Heart left ventricle (tissue), 16 donors: ENCODE measurements around the gene SMARCA2. TPM values are rescaled to one million over a fixed set of nuclear protein-coding genes. Genes with fewer than 3 reads are reported as not detected.
A peak's percentile ranks its signal among the peaks of the same experiment; 100 is the strongest.

Experiments used
- ATAC-seq, 4 donors: fragments of 200-7000 bp; cut with Tn5 transposase; one replicate each; pipeline ENCODE4 v1.9.1; 2020 to 2022; ENCODE audit warnings: moderate library complexity in 4 of 4, mild to moderate bottlenecking in 3 of 4, moderate number of reproducible peaks in 1 of 4
- DNase-seq, 5 donors: peaks; one replicate each; pipeline ENCODE4 v3.0.0-alpha.2; 2020
- H3K27ac ChIP-seq, 12 donors: fragments of 200-600 bp; sonication (generic) in 4 of 12; one replicate each; pipeline versions ENCODE4 v1.5.0 to v1.8.0; 2016 to 2022; ENCODE audit warnings: mild to moderate bottlenecking in 2 of 12
- H3K27me3 ChIP-seq, 9 donors: fragments of 200-600 bp; sonication (generic) in 2 of 9; one replicate each; pipeline versions ENCODE4 v1.5.1 to v1.8.0; 2016 to 2022; ENCODE audit warnings: mild to moderate bottlenecking in 3 of 9
- H3K36me3 ChIP-seq, 9 donors: fragments of 200-600 bp; sonication (generic) in 2 of 9; one replicate each; pipeline versions ENCODE4 v1.5.0 to v1.8.0; 2018 to 2022; ENCODE audit warnings: mild to moderate bottlenecking in 2 of 9
- H3K4me1 ChIP-seq, 12 donors: fragments of 200-600 bp; sonication (generic) in 4 of 12; one replicate each; pipeline versions ENCODE4 v1.5.0 to v1.8.0; 2016 to 2022; ENCODE audit warnings: mild to moderate bottlenecking in 3 of 12
- H3K4me3 ChIP-seq, 12 donors: fragments of 200-600 bp; sonication (generic) in 4 of 12; one replicate each; pipeline versions ENCODE4 v1.5.0 to v1.8.0; 2017 to 2022; ENCODE audit warnings: mild to moderate bottlenecking in 9 of 12, moderate library complexity in 4 of 12
- H3K9me3 ChIP-seq, 12 donors: fragments of 200-600 bp; sonication (generic) in 4 of 12; one replicate each; pipeline versions ENCODE4 v1.5.0 to v1.8.0; 2016 to 2022; ENCODE audit warnings: mild to moderate bottlenecking in 1 of 12
- CTCF ChIP-seq, 12 donors: fragments of 200-600 bp; sonication (generic) in 4 of 12; IDR thresholded peaks; one replicate each; pipeline versions ENCODE4 v1.5.0 to v1.8.0; 2018 to 2022; ENCODE audit warnings: antibody characterized with exemption in 12 of 12, mild to moderate bottlenecking in 5 of 12
- POLR2A ChIP-seq, 2 donors: fragments of 450-650 bp; IDR thresholded peaks; one replicate each; pipeline ENCODE4 v1.6.1; 2017; ENCODE audit warnings: antibody characterized with exemption in 2 of 2, mild to moderate bottlenecking in 2 of 2, moderate library complexity in 2 of 2
- WGBS, 4 donors: extraction: QIAGEN DNeasy Blood & Tissue Kit in 2 of 4; methylation state at CpG; one replicate each; pipeline versions ENCODE4 v1.1.5 to v1.1.7; 2013 to 2018; 5-methylcytosine and 5-hydroxymethylcytosine counted together
- intact Hi-C, 10 donors: fragments of 100-400 bp; cut with DNase I; formaldehyde crosslinking; loops; one replicate each; pipeline versions ENCODE4 v1.11.1 to v1.14.2; 2022
- polyA plus RNA-seq, 2 donors: library from polyadenylated mRNA; stranded (reverse); fragments of 200-250 nt; gene quantifications; one replicate each; pipeline ENCODE4 v1.2.3, GENCODE V29; 2013
- total RNA-seq, 9 donors: library from RNA; depleted of rRNA in 2 of 9; stranded (reverse); fragments of >200 nt in 2 of 9; fragmentation: NEBNext Ultra II Directional in 3 of 9; extraction: Animal tissue kit (Norgen Biotek cat#: 25700) in 3 of 9; gene quantifications; one replicate each; pipeline versions ENCODE4 v1.1.0 to v1.2.4, GENCODE V29; 2016 to 2023
- donor health status: ischemic (EF 13 %, LVEDD 7.1; RV severe dilation, severe dysfunction).
- donor health status: healthy with polysubstance abuse.
- donor health status: DM: no; HTN: yes; CAD: no.
- donor health status: DM: no; HTN: no; CAD: no.
- donor health status: ischemic (EF 25% LVEDD 6.9; RV normal size, moderate dysfunction).
- donor health status: ischemic (EF 25% LVEDD 5.7; RV mildly dilated, moderate dysfunction).
- donor health status: healthy.
- donor health status: DM: yes; HTN: yes; CAD: no.
- donor health status: ischemic (EF 35%, LVEDD 5.7; RV mildly dilated, moderate dysfunction).
- donor health status: nonischemic (EF 11% LVEDD 7.7; RV severe dilation, severe dysfunction).
- donor health status: DM: yes; HTN: yes; CAD: no.
- donor health status: PGD.
- donor health status: ischemic (EF 29% LVEDD 5.4; RV normal size, mild dysfunction).
- donor health status: nonischemic (EF 23%, LVEDD 6.1; RV moderate dilation, normal function).

SMARCA2 gene
- total and polyA plus RNA-seq, 11 donors, result 29.3 to 149 (median 103) TPM

- Histone ChIP-seq H3K27ac (no peak overlapping the region), H3K4me1 (no peaks in the 10 kb centered on the region), H3K27me3 (no peaks in the 10 kb centered on the region), H3K9me3 (no peaks in the 10 kb centered on the region), H3K36me3 (no peaks in the 10 kb centered on the region), H3K4me3 (no peak overlapping the region)
- TF ChIP-seq POLR2A (IDR thresholded peaks at IDR 0.05), result no peak
- TF ChIP-seq CTCF (IDR thresholded peaks at IDR 0.05), result no peak
- intact Hi-C loops, result no loop called here
- ATAC-seq (no peak), DNase-seq (no peak)
Measured at GRCh38 chr9:1972672-1973071, 42.5 kb upstream of the SMARCA2 start.

DNA sequence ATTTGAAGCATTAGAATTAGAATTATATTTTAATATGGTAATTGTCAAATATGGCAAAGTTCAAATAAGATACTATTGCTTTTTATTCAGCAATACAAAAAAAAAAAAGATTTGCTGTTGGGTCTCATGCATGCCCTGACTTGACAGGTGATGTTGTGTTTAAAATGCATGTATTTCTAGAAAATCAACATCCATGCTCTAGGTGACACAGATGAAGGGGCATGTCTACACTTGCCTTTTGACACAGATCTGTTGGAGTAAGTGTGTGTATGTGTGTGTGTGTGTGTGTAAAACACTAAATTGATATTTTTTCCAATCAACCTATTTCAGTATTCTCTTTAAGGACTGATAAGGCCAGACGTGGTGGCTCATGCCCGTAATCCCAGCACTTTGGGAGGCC is 38.1 kb upstream of the SMARCA2 start:
- WGBS, 4 donors, result 73 to 87% (median 78%) methylated on average over 2 of the region's 2 CpGs
- H3K9me3 ChIP-seq, result no peaks in the 10 kb centered on the region
- ATAC-seq, result no peak

DNA sequence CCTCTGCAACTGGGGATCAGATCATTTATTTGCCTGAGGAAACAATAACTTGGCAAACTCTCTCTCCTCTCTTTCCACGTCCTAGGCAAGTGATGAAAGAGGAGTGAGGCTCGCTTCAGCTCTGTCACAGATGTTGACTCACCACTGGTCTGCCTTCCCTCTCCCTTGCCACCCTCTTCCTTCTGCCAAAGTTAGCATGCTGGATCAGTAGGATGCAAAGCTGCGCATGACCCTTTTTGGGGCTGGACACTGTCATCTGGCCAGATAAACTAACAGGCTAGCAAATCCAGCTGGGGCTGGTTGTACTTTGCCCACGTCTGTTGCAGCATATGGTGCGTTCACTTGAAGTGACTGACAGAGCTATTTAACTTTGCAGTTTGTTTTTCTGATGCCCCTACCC is 36.2 kb upstream of the SMARCA2 start:
- no peaks in the 10 kb centered on the region for H3K36me3 ChIP-seq
- DNase-seq, result peak in 1 of 5 donors; percentile 44
- peak in 3 of 4 donors; percentile 32 to 65 (median 53) for ATAC-seq
- no peaks in the 10 kb centered on the region for H3K9me3 ChIP-seq
- H3K27ac ChIP-seq, result no peak overlapping the region
- intact Hi-C loops, result no loop called here
- H3K27me3 ChIP-seq, result no peaks in the 10 kb centered on the region
- H3K4me1 ChIP-seq, result peaks cover 0 to 21% (median 9%) of the 10 kb centered on the region in 12 donors
- TF ChIP-seq POLR2A (IDR thresholded peaks at IDR 0.05), result no peak
- TF ChIP-seq CTCF (IDR thresholded peaks at IDR 0.05), result no peak
- H3K4me3 ChIP-seq, result no peak overlapping the region
- WGBS, 4 donors, result 49 to 76% (median 69%) methylated on average over 5 of the region's 5 CpGs

More for the DNA sequence above, 38.1 kb upstream of the SMARCA2 start:
- intact Hi-C loops, result no loop called here
- Histone ChIP-seq H3K4me3 (no peak overlapping the region), H3K4me1 (peaks cover 0 to 21% (median 9%) of the 10 kb centered on the region in 12 donors), H3K27ac (no peak overlapping the region), H3K27me3 (no peaks in the 10 kb centered on the region), H3K36me3 (no peaks in the 10 kb centered on the region)
- TF ChIP-seq POLR2A (IDR thresholded peaks at IDR 0.05) (no peak), CTCF (IDR thresholded peaks at IDR 0.05) (no peak)
- no peak for DNase-seq

GRCh38 chr9:1979741-1980367 is 35.3 kb upstream of the SMARCA2 start:
- no peaks in the 10 kb centered on the region for H3K9me3 ChIP-seq
- H3K27ac ChIP-seq, result peak overlapping the region in 1 of 12 donors; percentile 42
- H3K4me3 ChIP-seq, result no peak overlapping the region
- 43 to 52% (median 49%) methylated on average over 7 of the region's 7 CpGs for WGBS, 4 donors
- TF ChIP-seq POLR2A (IDR thresholded peaks at IDR 0.05) (no peak), CTCF (IDR thresholded peaks at IDR 0.05) (no peak)
- intact Hi-C loops, result no loop called here
- H3K4me1 ChIP-seq, result peaks cover 0 to 21% (median 9%) of the 10 kb centered on the region in 12 donors
- DNase-seq (peak in 1 of 5 donors; percentile 27), ATAC-seq (peak in 3 of 4 donors; percentile 49 to 61 (median 59))
- no peaks in the 10 kb centered on the region for H3K27me3 ChIP-seq
- H3K36me3 ChIP-seq, result no peaks in the 10 kb centered on the region
